Breast epithelium (tissue), 3 donors: Measurements from ENCODE around the gene MAD1L1.

Experiments
- CTCF ChIP-seq, 3 donors: fragments of 450-650 bp; IDR thresholded peaks; one replicate each; pipeline ENCODE4 v1.5.1; 2016 to 2017; ENCODE audit warnings: antibody characterized with exemption in 3 of 3, mild to moderate bottlenecking in 3 of 3, moderate library complexity in 3 of 3
- POLR2A ChIP-seq: fragments of 450-650 bp; IDR thresholded peaks from one replicate; pipeline ENCODE4 v1.6.1; 2016; ENCODE audit warnings: antibody characterized with exemption, mild to moderate bottlenecking, moderate library complexity
- POLR2AphosphoS5 ChIP-seq, 3 donors: sonication (generic); formaldehyde crosslinking; IDR thresholded peaks; one replicate each; pipeline ENCODE4 v1.6.1; 2017; ENCODE audit warnings: antibody characterized with exemption in 3 of 3

DNA sequence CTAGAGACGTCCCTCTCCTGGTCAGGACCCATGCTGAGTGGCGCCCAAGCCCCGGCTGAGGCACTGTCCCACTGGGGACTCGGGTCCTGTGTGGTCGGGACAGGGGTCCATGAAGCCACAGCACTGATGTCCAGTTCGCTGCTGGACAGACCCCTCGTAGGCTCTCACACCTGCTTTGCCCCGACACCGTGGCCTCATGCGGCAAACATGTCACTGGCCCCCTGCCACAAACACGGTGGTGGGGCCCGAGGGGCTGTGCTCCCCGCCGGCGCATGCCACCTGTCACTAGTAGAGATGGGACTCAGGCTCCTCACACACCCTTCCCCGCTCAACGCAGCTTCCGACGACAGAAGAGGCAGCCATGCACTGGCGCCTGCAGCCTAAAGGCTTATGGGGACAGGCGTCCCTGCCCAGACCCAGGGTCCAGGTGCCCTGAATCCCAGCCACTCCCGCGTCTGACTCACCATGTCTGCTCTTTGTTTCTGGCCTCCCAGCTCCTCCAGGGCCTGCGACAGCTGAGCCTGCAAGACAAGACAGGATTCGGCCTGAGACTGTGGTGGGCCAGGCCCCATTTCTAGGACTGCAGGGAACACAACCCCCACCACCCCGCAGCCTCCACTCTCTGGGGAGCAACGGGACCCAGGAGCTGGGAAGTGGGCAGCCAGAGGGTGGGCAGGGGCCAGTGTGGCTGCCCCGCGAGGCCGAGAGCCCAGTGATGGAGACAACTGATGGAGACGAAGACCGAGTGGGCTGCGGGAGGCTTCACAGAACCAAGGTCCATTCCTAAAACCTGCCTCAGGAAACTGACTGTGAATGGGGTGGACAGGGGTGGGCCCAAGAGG lies 230.9 kb downstream of the MAD1L1 start:
- no peak for TF ChIP-seq CTCF (IDR thresholded peaks at IDR 0.05)
- no peak for TF ChIP-seq POLR2AphosphoS5 (IDR thresholded peaks at IDR 0.05)
- TF ChIP-seq POLR2A = no peak
